GM18502 (cell line): ENCODE measurements around the gene UGT1A6.
"Not testable (repeated sequence)": the region's sequence is repeated elsewhere in the genome, so short reads cannot be mapped to it uniquely, and the experiment has no call there.

ENCODE experiments used
- ATAC-seq: cut with Tn5 transposase; IDR thresholded peaks from one replicate; pipeline ENCODE4 v1.9.1; 2021; ENCODE audit warnings: mild to moderate bottlenecking; ENCODE audit not compliant: unreplicated experiment, poor library complexity

The UGT1A6 gene

GRCh38 chr2:233713262-233713615 is 20.5 kb downstream of the UGT1A6 start:
- ATAC-seq = no peak

DNA sequence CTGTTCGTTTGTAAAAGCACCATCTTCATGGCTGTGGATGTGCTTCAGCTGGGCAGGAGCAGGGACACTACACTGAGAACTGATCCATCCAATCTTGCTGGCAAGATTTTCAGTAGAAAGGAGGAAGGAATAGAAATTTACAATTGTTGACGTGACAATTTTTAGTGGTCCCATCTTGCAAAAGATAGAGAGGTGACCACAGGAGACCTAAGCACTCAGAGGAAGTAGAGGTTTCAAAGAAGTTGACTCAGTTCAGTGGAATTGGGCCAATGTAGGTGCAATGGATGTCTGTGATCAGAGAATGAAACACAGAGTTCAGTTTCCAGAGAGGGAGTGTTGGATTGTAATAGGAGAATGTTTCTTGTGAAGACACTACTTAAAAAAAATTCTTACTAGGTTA is 21.4 kb downstream of the UGT1A6 start:
- ATAC-seq = no peak

- no peak for ATAC-seq
Observed at GRCh38 chr2:233718552-233718951, 25.9 kb downstream of the UGT1A6 start, which contains the start of gene UGT1A4. Gene UGT1A4, plus strand, starts transcription at chr2:233718736. Its CDS starts 85 bp downstream, at chr2:233718821.

DNA sequence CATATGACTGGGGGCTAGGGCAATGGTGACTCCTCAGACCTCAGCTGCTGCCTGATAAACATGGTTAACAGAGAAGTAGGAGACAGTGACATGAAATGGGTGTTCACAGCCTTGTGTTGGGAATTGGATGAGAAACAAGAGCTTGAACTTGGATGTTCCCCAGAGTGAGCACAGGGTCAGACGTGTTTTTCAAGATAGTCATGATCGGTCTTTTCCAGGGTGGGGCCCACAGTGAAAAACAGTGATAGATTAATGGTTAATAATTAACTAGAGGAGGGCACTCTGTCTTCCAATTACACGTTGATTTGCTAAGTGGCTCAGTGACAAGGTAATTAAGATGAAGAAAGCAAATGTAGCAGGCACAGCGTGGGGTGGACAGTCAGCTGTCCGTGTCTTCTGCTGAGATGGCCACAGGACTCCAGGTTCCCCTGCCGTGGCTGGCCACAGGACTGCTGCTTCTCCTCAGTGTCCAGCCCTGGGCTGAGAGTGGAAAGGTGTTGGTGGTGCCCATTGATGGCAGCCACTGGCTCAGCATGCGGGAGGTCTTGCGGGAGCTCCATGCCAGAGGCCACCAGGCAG is 36.1 kb downstream of the UGT1A6 start, which contains the start of gene UGT1A3:
Gene UGT1A3, plus strand, starts transcription at position 320 of the 579 bp plus-strand sequence. Its CDS starts 85 bp downstream, at position 405.
- no peak for ATAC-seq

GRCh38 chr2:233736868-233737653 is 44.4 kb downstream of the UGT1A6 start:
- not testable (repeated sequence) for ATAC-seq

DNA sequence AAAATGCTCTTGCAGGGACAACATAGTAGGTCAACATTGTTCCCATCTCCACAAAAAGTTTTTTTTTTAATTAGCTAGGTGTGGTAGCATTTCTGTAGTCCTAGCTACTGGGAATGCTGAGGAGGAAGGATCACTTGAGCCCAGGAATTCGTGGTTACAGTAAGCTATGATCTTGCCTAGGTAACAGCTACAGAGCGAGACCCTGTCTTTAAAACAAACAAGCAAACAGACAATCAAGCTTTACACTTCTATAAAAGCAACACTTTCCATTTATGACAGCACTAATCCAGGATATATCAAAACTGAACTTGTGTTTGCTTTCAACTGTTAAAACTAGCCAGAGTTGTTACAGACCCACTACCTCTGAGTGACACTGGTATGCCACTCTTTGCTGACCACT is 48.2 kb downstream of the UGT1A6 start:
- ATAC-seq = no peak

DNA sequence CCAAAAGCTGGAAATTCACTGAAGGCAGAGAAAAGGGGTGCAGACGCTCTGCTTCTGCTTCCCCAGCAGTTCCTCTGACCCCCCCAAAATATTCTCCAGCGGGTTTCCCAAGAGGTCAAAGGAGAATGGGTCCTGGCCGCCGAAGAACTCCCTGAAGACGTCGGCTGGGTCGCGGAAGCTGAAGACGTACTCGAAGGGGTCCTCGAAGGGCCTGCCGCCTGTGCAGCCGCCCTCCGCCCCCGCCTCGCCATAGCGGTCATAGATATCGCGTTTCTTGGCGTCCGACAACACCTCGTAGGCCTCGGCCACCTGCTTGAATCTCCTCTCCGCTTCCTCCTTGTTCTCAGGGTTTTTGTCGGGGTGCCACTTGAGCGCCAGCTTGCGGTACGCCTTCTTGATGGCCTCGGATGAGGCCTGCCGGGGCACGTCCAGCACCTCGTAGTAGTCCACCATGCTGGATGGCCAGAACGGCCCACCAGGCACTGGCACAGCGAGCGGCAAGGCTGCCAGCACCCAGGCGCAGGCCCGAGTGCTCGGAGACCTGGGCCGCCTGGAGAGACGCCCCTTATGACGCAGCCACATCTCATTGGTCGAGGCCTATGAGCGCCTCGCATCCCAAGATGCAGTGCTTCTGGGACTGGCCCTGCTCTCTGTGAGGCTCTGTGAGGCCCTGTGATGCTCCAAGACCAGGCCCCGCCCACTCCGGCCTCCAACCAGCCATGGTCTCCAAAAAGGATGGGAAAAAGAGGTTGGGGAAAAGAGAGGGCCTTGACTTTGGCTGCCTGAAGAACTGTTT is 51.0 kb downstream of the UGT1A6 start:
- ATAC-seq = no peak

DNA sequence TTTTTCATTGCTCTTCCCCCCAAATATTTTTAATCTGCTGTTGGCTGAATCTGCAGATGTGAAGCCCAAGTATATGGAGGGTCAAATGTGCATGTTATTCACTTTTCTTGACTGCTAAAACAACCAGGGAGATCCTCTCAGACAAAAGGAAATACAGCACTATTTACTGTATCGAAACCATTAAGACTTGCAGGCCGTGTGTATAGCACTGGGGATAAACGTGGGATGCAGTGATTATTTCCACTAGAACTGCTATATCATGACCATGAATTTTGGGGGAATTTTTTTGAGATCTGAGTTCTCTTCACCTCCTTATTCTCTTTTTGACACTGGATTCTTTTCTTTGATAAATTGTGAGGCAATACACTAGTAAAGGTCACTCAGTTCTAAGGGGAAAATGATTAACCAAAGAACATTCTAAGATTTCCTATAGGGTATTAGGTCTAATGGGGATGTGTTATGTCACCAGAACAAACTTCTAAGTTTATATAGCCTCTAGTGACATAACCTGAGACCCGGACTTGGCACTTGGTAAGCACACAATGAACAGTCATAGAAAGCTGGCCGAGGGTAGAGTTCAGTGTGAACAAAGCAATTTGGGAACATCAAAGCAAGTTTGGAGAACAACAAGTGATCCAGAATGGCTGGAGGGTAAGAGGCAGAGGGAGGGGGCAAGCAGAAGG is 52.5 kb downstream of the UGT1A6 start:
- no peak for ATAC-seq

- not testable (repeated sequence) for ATAC-seq
Observed at GRCh38 chr2:233745838-233746237, 53.1 kb downstream of the UGT1A6 start.

DNA sequence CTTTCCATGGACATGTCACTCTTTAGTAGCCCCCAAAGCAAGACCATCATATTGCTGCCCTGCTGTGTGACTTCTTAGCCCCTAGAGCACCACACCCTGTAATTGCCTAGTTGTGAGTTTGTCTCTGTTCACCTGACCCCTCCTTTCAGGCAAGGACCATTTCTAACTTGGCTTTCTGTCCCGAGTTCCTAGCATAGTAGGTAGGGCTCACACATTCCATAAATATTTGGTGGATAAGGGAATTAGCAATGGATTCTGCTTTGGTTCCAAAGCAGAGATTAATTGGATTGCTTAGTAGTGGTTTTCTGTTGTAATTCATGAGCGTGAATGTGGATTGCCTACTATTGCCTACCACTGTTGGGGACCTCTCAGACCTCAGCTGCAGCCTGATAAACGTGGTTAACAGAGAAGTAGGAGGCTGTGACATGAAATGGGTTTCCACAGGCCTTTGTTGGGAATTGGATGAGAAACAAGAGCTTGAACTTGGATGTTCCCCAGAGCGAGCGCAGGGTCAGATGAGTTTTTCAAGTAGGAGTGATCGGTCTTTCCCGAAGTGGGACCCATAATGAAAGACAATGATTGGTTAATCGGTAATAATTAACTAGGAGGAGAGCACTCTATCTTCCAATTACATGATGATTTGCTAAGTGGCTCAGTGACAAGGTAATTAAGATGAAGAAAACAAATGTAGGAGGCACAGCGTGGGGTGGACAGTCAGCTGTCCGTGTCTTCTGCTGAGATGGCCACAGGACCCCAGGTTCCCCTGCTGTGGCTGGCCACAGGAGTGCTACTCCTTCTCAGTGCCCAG is 54.0 kb downstream of the UGT1A6 start:
- ATAC-seq = no peak

GRCh38 chr2:233747283-233747544 is 54.5 kb downstream of the UGT1A6 start:
- ATAC-seq = no peak

GRCh38 chr2:233750689-233751088 is 58.0 kb downstream of the UGT1A6 start:
- not testable (repeated sequence) for ATAC-seq

- ATAC-seq = not testable (repeated sequence)
Observed at GRCh38 chr2:233751212-233752009, 58.7 kb downstream of the UGT1A6 start.

DNA sequence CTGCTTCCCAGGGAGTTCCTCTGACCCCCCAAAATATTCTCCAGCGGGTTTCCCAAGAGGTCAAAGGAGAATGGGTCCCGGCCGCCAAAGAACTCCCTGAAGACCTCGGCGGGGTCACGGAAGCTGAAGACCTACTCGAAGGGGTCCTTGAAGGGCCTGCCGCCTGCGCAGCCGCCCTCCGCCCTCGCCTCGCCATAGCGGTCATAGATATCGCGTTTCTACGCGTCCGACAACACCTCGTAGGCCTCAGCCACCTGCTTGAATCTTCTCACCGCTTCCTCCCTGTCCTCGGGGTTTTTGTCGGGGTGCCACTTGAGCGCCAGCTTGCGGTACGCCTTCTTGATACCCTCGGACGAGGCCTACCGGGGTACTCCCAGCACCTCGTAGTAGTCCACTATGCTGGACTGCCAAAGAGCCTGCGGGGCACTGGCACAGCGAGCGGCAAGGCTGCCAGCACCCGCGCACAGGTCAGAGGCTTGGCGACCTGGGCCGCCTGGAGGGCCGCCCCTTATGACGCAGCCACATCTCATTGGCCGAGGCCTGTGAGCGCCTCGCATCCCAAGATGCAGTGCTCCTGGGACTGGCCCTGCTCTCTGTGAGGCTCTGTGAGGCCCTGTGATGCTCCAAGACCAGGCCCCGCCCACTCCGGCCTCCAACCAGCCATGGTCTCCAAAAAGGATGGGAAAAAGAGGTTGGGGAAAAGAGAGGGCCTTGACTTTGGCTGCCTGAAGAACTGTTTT is 62.4 kb downstream of the UGT1A6 start:
- no peak for ATAC-seq

GRCh38 chr2:233756429-233757081 is 63.9 kb downstream of the UGT1A6 start:
- no peak for ATAC-seq

DNA sequence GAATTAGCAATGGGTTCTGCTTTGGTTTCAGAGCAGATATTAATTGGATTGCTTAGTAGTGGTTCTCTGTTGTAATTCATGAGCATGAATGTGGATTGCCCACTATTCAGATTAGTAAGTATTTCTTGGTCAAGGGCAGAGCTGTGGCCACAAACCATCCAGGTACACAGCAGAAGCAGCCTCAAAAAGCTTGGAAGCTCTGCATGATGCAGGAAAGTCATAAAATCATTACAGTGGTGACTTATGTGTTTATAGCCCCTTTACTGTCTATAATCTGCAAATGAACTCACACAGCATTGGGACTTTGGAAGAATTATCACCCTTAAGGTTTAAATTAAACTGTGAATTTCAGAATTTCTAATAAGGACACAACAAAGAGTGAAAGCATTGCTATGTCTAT is 65.5 kb downstream of the UGT1A6 start:
- no peak for ATAC-seq

DNA sequence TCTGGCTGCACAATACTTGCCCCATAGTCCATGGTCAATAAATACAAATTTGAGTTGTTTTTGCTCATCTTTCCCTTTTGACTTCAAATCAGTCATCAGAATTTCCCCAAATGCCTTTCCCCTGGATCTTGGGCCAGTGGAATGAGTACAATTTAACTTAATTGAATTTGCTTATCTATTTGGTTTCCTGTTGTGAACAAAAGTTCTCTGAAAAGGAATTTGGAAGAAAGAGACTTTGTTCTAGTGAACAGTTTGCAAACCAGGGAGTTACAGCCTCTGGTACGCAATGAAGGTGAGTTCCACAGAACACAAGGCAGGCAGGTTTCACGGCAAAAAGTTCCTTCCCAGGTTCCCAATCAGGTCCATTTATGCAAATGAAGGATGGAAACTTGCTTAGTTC is 66.2 kb downstream of the UGT1A6 start:
- ATAC-seq = no peak

GRCh38 chr2:233760043-233760442 is 67.4 kb downstream of the UGT1A6 start, which contains the start of gene UGT1A1:
Gene UGT1A1, plus strand, starts transcription at chr2:233760270. Its CDS starts 18 bp downstream, at chr2:233760288.
- no peak for ATAC-seq
